CD14-positive monocyte (primary cell): Measurements from ENCODE around the gene DALRD3. TPM values are rescaled to one million over a fixed set of nuclear protein-coding genes. Genes with fewer than 3 reads are reported as not detected.

ENCODE experiments used
- DNase-seq, 3 donors: peaks; one replicate each; pipeline ENCODE4 v3.0.0-alpha.2; 2011 to 2022
- H2AFZ ChIP-seq: 2 replicates; pipeline ENCODE4 v1.6.0; 2012; ENCODE audit warnings: mild to moderate bottlenecking, low read depth, low read length, inconsistent platforms; ENCODE audit not compliant: insufficient read depth, poor library complexity, severe bottlenecking
- H3K27ac ChIP-seq, 2 donors: 1 replicate in 1 of 2; 2 replicates in 1 of 2; pipeline ENCODE4 v1.5.1; 2012 to 2013; ENCODE audit warnings: low read length in 2 of 2, control low read depth in 1 of 2, inconsistent platforms in 1 of 2, low read depth in 1 of 2, mild to moderate bottlenecking in 1 of 2
- H3K27me3 ChIP-seq, 2 donors: one replicate each; pipeline versions ENCODE4 v1.6.0 to v1.6.1; 2011 to 2013; ENCODE audit warnings: low read length in 2 of 2; ENCODE audit not compliant: control insufficient read depth in 2 of 2, insufficient read depth in 2 of 2
- H3K36me3 ChIP-seq, 2 donors: replicated peaks in 1 of 2; 1 replicate in 1 of 2; 2 replicates in 1 of 2; pipeline versions ENCODE4 v1.5.1 to v1.6.1; 2012 to 2013; ENCODE audit warnings: low read length in 2 of 2, control low read depth in 1 of 2, inconsistent platforms in 1 of 2, mild to moderate bottlenecking in 1 of 2; ENCODE audit not compliant: insufficient read depth in 2 of 2, control insufficient read depth in 1 of 2
- H3K4me1 ChIP-seq, 2 donors: 1 replicate in 1 of 2; 2 replicates in 1 of 2; pipeline versions ENCODE4 v1.5.1 to v1.6.1; 2012 to 2013; ENCODE audit warnings: low read length in 2 of 2, control low read depth in 1 of 2, inconsistent platforms in 1 of 2, mild to moderate bottlenecking in 1 of 2, moderate library complexity in 1 of 2; ENCODE audit not compliant: insufficient read depth in 2 of 2, control insufficient read depth in 1 of 2
- H3K4me2 ChIP-seq: replicated peaks from 2 replicates; pipeline ENCODE3; 2012; ENCODE audit warnings: low read length, moderate library complexity, mild to moderate bottlenecking; ENCODE audit not compliant: poor library complexity, severe bottlenecking; ENCODE audit errors: extremely low read depth
- H3K4me3 ChIP-seq, 3 experiments: fragments of 200-600 bp in 1 of 3; sonication (generic) in 1 of 3; replicated peaks in 1 of 3; 1 replicate in 2 of 3; 2 replicates in 1 of 3; pipeline ENCODE4 v1.5.1; 2011 to 2013; ENCODE audit warnings: low read length in 3 of 3, mild to moderate bottlenecking in 3 of 3, control low read depth in 2 of 3, low read depth in 2 of 3, inconsistent platforms in 1 of 3, moderate library complexity in 1 of 3
- H3K79me2 ChIP-seq: 2 replicates; pipeline ENCODE4 v1.6.0; 2012; ENCODE audit warnings: mild to moderate bottlenecking, control low read depth, inconsistent platforms, low read length, moderate library complexity; ENCODE audit not compliant: insufficient read depth
- H3K9ac ChIP-seq: 2 replicates; pipeline ENCODE4 v1.6.0; 2017; ENCODE audit warnings: low read length, mild to moderate bottlenecking; ENCODE audit not compliant: insufficient read depth, poor library complexity, severe bottlenecking
- H3K9me3 ChIP-seq, 2 donors: replicated peaks in 1 of 2; 1 replicate in 1 of 2; 2 replicates in 1 of 2; pipeline versions ENCODE4 v1.5.1 to v1.6.1; 2012 to 2013; ENCODE audit warnings: low read length in 2 of 2, control low read depth in 1 of 2; ENCODE audit not compliant: control insufficient read depth in 1 of 2, insufficient read depth in 1 of 2
- H4K20me1 ChIP-seq: 2 replicates; pipeline ENCODE4 v1.6.0; 2012; ENCODE audit warnings: mild to moderate bottlenecking, low read length, control low read depth, moderate library complexity; ENCODE audit not compliant: insufficient read depth
- H3K27ac Mint-ChIP-seq, 7 donors: one replicate each; pipeline ENCODE4 v1.8.0; 2020; ENCODE audit warnings: mild to moderate bottlenecking in 7 of 7, mixed read lengths in 7 of 7, moderate library complexity in 6 of 7, inconsistent platforms in 2 of 7
- H3K27me3 Mint-ChIP-seq, 3 donors: one replicate each; pipeline ENCODE4 v1.8.0; 2021 to 2022; ENCODE audit warnings: low read depth in 3 of 3, mild to moderate bottlenecking in 3 of 3, mixed read lengths in 3 of 3, moderate library complexity in 3 of 3, inconsistent platforms in 1 of 3
- H3K36me3 Mint-ChIP-seq, 2 donors: one replicate each; pipeline ENCODE4 v1.8.0; 2020; ENCODE audit warnings: mixed read lengths in 2 of 2, inconsistent platforms in 1 of 2, mild to moderate bottlenecking in 1 of 2
- H3K4me1 Mint-ChIP-seq: one replicate; pipeline ENCODE4 v1.8.0; 2020; ENCODE audit warnings: mild to moderate bottlenecking, mixed read lengths
- H3K4me3 Mint-ChIP-seq, 2 donors: one replicate each; pipeline ENCODE4 v1.8.0; 2020; ENCODE audit warnings: mild to moderate bottlenecking in 2 of 2, mixed read lengths in 2 of 2, moderate library complexity in 1 of 2
- H3K9me3 Mint-ChIP-seq, 7 donors: one replicate each; pipeline ENCODE4 v1.8.0; 2020 to 2022; ENCODE audit warnings: mixed read lengths in 7 of 7, mild to moderate bottlenecking in 6 of 7, moderate library complexity in 6 of 7, inconsistent platforms in 2 of 7
- CTCF ChIP-seq: fragments of 200-600 bp; IDR thresholded peaks from one replicate; pipeline ENCODE4 v1.8.0; 2022; ENCODE audit warnings: antibody characterized with exemption, mild to moderate bottlenecking
- WGBS: methylation state at CpG from one replicate; pipeline ENCODE4 v1.1.5; 2013; ENCODE audit warnings: missing lambda C conversion rate; ENCODE audit not compliant: insufficient coverage; 5-methylcytosine and 5-hydroxymethylcytosine counted together
- intact Hi-C, 2 donors: fragments of 100-400 bp; cut with micrococcal nuclease; formaldehyde crosslinking; loops; one replicate each; pipeline versions ENCODE4 v1.15.0 to v1.15.1; 2023
- polyA plus RNA-seq, 3 donors: library from polyadenylated mRNA; depleted of rRNA in 1 of 3; unstranded in 2 of 3; stranded (reverse) in 1 of 3; fragments of 300-500 nt in 2 of 3; fragments of >200 nt in 1 of 3; fragmentation: Illumina TruSeq in 2 of 3; gene quantifications; 1 replicate in 2 of 3; 2 replicates in 1 of 3; pipeline ENCODE4 v1.2.3, GENCODE V29; 2012 to 2021

DALRD3 gene
- polyA plus RNA-seq, 3 donors = 15.0 to 42.1 (median 20.0) TPM

DNA sequence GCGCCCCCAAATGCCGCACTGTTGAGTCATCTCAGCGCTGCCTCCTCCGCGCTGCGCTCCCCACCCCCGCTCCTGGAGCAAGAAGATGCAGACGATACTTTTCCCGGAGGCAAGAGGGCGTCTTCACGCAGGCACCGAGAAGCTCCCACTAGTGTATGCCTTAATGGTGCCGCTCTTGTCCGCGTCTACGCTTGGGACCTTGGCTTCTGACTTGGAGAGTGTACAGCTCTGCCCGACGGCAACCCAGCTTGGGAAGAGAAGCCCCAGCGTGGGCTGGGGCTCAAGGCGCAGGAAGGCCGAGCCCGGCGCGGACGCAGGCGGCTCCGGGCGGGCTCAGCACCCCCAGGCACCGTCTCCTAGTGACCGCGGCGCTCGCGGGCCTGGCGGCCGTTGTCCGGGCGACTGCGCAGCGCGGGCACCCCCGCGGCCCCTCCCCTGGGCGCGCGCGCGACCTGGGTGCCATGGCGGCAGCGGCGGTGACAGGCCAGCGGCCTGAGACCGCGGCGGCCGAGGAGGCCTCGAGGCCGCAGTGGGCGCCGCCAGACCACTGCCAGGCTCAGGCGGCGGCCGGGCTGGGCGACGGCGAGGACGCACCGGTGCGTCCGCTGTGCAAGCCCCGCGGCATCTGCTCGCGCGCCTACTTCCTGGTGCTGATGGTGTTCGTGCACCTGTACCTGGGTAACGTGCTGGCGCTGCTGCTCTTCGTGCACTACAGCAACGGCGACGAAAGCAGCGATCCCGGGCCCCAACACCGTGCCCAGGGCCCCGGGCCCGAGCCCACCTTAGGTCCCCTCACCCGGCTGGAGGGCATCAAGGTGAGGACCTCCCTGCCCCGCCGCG is 28.4 kb downstream of the DALRD3 start, which contains the start of gene P4HTM:
TSS of gene P4HTM (plus strand) at position 446 of the 840 bp plus-strand sequence. CDS start at position 462, 16 bp downstream.
- H2AFZ ChIP-seq = peak within 1 kb of the TSS; percentile 100

More for the DNA sequence above, 28.4 kb downstream of the DALRD3 start, which contains the start of gene P4HTM:
- H3K4me1 Mint-ChIP-seq = peaks cover 27% of the 10 kb centered on the region
- H3K9me3 Mint-ChIP-seq = no peaks in the 10 kb centered on the region
- Histone ChIP-seq H3K4me3 (peak within 1 kb of the TSS; percentile 83 to 96 (median 96)), H3K9ac (peak within 1 kb of the TSS; percentile 82), H3K4me1 (peaks cover 21 to 27% of the 10 kb centered on the region in 2 donors), H3K4me2 (peak within 1 kb of the TSS; percentile 99), H3K27ac (peak within 1 kb of the TSS; percentile 63 to 75), H4K20me1 (no peaks in the 10 kb centered on the region), H3K27me3 (no peaks in the 10 kb centered on the region), H3K79me2 (peaks cover 23% of the 10 kb centered on the region), H3K36me3 (peaks cover 16 to 30% of the 10 kb centered on the region in 2 donors), H3K9me3 (no peaks in the 10 kb centered on the region)
- peak within 1 kb of the TSS; percentile 82 to 94 (median 91) for H3K27ac Mint-ChIP-seq
- peak; percentile 57 to 74 (median 57) for DNase-seq
- H3K4me3 Mint-ChIP-seq = peak within 1 kb of the TSS; percentile 93 to 95
- no peaks in the 10 kb centered on the region for H3K27me3 Mint-ChIP-seq
- peaks cover 17 to 29% of the 10 kb centered on the region in 2 donors for H3K36me3 Mint-ChIP-seq
- under 1% methylated on average over 91 of the region's 91 CpGs for WGBS
- peak; percentile 22 for TF ChIP-seq CTCF
- intact Hi-C loops = loop anchor here (2.0 to 10.0 kb wide), 6 partner anchors 17 to 167 kb away; partner anchors contain the start of genes LAMB2 (in 1 of the 2), NDUFAF3 (in 1 of the 2), QRICH1 (in 1 of the 2) and WDR6 (in 1 of the 2)
